Neuronal stem cell (in vitro differentiated cells): Measurements from ENCODE around the gene PMPCB.

Source experiments
- DNase-seq: peaks from one replicate; pipeline ENCODE4 v3.0.0-alpha.2; 2013; ENCODE audit warnings: low spot score
- H2AFZ ChIP-seq: one replicate; pipeline ENCODE4 v1.6.1; 2013; ENCODE audit warnings: mild to moderate bottlenecking, low read length, inconsistent platforms
- H2AK5ac ChIP-seq: 2 replicates; pipeline ENCODE4 v1.6.1; 2013; ENCODE audit warnings: low read depth, mild to moderate bottlenecking, inconsistent platforms, low read length, moderate library complexity, mixed read lengths
- H2BK120ac ChIP-seq: 2 replicates; pipeline ENCODE4 v1.6.1; 2013; ENCODE audit warnings: low read depth, mild to moderate bottlenecking, inconsistent platforms, low read length, moderate library complexity, mixed read lengths
- H2BK12ac ChIP-seq: one replicate; pipeline ENCODE4 v1.6.1; 2013; ENCODE audit warnings: low read length, inconsistent platforms
- H2BK15ac ChIP-seq: 2 replicates; pipeline ENCODE4 v1.6.1; 2013; ENCODE audit warnings: mild to moderate bottlenecking, low read length, inconsistent platforms, mixed read lengths
- H2BK5ac ChIP-seq: one replicate; pipeline ENCODE4 v1.6.1; 2013; ENCODE audit warnings: inconsistent platforms, mild to moderate bottlenecking, low read length, moderate library complexity
- H3K14ac ChIP-seq: one replicate; pipeline ENCODE4 v1.6.1; 2013; ENCODE audit warnings: low read length, inconsistent platforms
- H3K18ac ChIP-seq: 2 replicates; pipeline ENCODE4 v1.6.1; 2013; ENCODE audit warnings: low read length, inconsistent platforms
- H3K23ac ChIP-seq: 2 replicates; pipeline ENCODE4 v1.6.1; 2013; ENCODE audit warnings: low read depth, mild to moderate bottlenecking, mixed read lengths, low read length, inconsistent platforms; ENCODE audit not compliant: poor library complexity
- H3K27ac ChIP-seq: replicated peaks from 3 replicates; pipeline ENCODE4 v1.5.1; 2013; ENCODE audit warnings: low read length, inconsistent platforms
- H3K27me3 ChIP-seq, 3 experiments: 2 replicates each; pipeline ENCODE4 v1.6.1; 2013; ENCODE audit warnings: low read length in 3 of 3, mild to moderate bottlenecking in 2 of 3, inconsistent platforms in 1 of 3, low read depth in 1 of 3, mixed read lengths in 1 of 3, moderate library complexity in 1 of 3; ENCODE audit not compliant: control insufficient read depth in 3 of 3, insufficient read depth in 3 of 3
- H3K36me3 ChIP-seq, 2 donors: replicated peaks in 1 of 2; 2 replicates each; pipeline ENCODE4 v1.6.1; 2013; ENCODE audit warnings: low read length in 2 of 2; ENCODE audit not compliant: control insufficient read depth in 2 of 2, insufficient read depth in 2 of 2
- H3K4ac ChIP-seq: 2 replicates; pipeline ENCODE4 v1.6.1; 2013; ENCODE audit warnings: inconsistent platforms, mild to moderate bottlenecking, low read length, moderate library complexity
- H3K4me1 ChIP-seq, 2 donors: 1 replicate in 1 of 2; 2 replicates in 1 of 2; pipeline ENCODE4 v1.6.1; 2013; ENCODE audit warnings: low read length in 2 of 2, low read depth in 1 of 2; ENCODE audit not compliant: control insufficient read depth in 2 of 2, insufficient read depth in 1 of 2
- H3K4me2 ChIP-seq: one replicate; pipeline ENCODE4 v1.6.1; 2013; ENCODE audit warnings: mild to moderate bottlenecking, low read length, inconsistent platforms; ENCODE audit not compliant: insufficient read depth, poor library complexity, severe bottlenecking
- H3K4me3 ChIP-seq, 2 donors: 2 replicates each; pipeline ENCODE4 v1.5.1; 2013; ENCODE audit warnings: low read length in 2 of 2, mild to moderate bottlenecking in 2 of 2, inconsistent platforms in 1 of 2, moderate library complexity in 1 of 2
- H3K79me1 ChIP-seq: one replicate; pipeline ENCODE4 v1.6.1; 2013; ENCODE audit warnings: low read depth, mild to moderate bottlenecking, inconsistent platforms, low read length, moderate library complexity
- H3K9ac ChIP-seq: one replicate; pipeline ENCODE4 v1.6.1; 2013; ENCODE audit warnings: mild to moderate bottlenecking, low read depth, low read length, inconsistent platforms; ENCODE audit not compliant: poor library complexity
- H3K9me3 ChIP-seq, 2 donors: replicated peaks in 1 of 2; 2 replicates each; pipeline versions ENCODE3 to v1.6.1; 2013; ENCODE audit warnings: low read length in 2 of 2, mild to moderate bottlenecking in 2 of 2, inconsistent platforms in 1 of 2, low read depth in 1 of 2, mixed read lengths in 1 of 2, moderate library complexity in 1 of 2; ENCODE audit not compliant: control insufficient read depth in 2 of 2, insufficient read depth in 1 of 2
- H4K8ac ChIP-seq: one replicate; pipeline ENCODE4 v1.6.1; 2013; ENCODE audit warnings: low read depth, mild to moderate bottlenecking, inconsistent platforms, low read length, moderate library complexity
- H4K91ac ChIP-seq: one replicate; pipeline ENCODE4 v1.6.1; 2013; ENCODE audit warnings: low read length, low read depth, mild to moderate bottlenecking, inconsistent platforms; ENCODE audit not compliant: poor library complexity
- WGBS, 2 donors: extraction: QIAGEN DNeasy Blood & Tissue Kit; methylation state at CpG; one replicate each; pipeline ENCODE4 v1.1.7; 2013; ENCODE audit warnings: missing lambda C conversion rate in 2 of 2, mixed read lengths in 1 of 2; ENCODE audit not compliant: insufficient read length in 2 of 2, insufficient replicate concordance in 1 of 2; ENCODE audit errors: extremely low coverage in 2 of 2; 5-methylcytosine and 5-hydroxymethylcytosine counted together

Gene PMPCB

GRCh38 chr7:103341466-103341865, 44.2 kb downstream of the PMPCB start:
- Histone ChIP-seq H2BK5ac (no peak overlapping the region), H3K4ac (no peak overlapping the region), H4K91ac (no peak overlapping the region), H3K9ac (no peak overlapping the region), H2AK5ac (no peak overlapping the region), H3K4me3 (no peak overlapping the region), H3K27ac (no peak overlapping the region), H2BK120ac (no peak overlapping the region), H2BK12ac (no peak overlapping the region), H3K14ac (no peak overlapping the region), H3K4me1 (peaks cover 0 to 3% of the 10 kb centered on the region in 2 donors), H3K23ac (no peak overlapping the region), H3K27me3 (no peaks in the 10 kb centered on the region), H2BK15ac (no peak overlapping the region), H2AFZ (no peak overlapping the region), H4K8ac (no peak overlapping the region), H3K9me3 (no peaks in the 10 kb centered on the region), H3K36me3 (peaks cover 10 to 54% of the 10 kb centered on the region in 2 donors), H3K4me2 (no peak overlapping the region), H3K79me1 (peaks cover 3% of the 10 kb centered on the region), H3K18ac (no peak overlapping the region)
- WGBS, 2 donors = no CpG with 5 or more reads among the region's 2 CpGs
- no peak for DNase-seq

- Histone ChIP-seq H3K23ac (no peak overlapping the region), H3K9ac (no peak overlapping the region), H4K91ac (no peak overlapping the region), H2BK120ac (no peak overlapping the region), H2AFZ (no peak overlapping the region), H3K4me1 (peaks cover 0 to 3% of the 10 kb centered on the region in 2 donors), H3K4me3 (peak overlapping the region in 1 of 2 donors; percentile 82), H3K27me3 (no peaks in the 10 kb centered on the region), H3K79me1 (peaks cover 6% of the 10 kb centered on the region), H3K27ac (no peak overlapping the region), H3K9me3 (no peaks in the 10 kb centered on the region), H3K18ac (no peak overlapping the region), H3K4me2 (peak overlapping the region; percentile 68), H3K36me3 (peaks cover 3 to 37% of the 10 kb centered on the region in 2 donors), H3K4ac (no peak overlapping the region), H2AK5ac (no peak overlapping the region), H4K8ac (no peak overlapping the region), H3K14ac (no peak overlapping the region), H2BK5ac (no peak overlapping the region), H2BK15ac (no peak overlapping the region), H2BK12ac (no peak overlapping the region)
- DNase-seq = no peak
Observed at GRCh38 chr7:103343332-103343731, 46.1 kb downstream of the PMPCB start.

DNA sequence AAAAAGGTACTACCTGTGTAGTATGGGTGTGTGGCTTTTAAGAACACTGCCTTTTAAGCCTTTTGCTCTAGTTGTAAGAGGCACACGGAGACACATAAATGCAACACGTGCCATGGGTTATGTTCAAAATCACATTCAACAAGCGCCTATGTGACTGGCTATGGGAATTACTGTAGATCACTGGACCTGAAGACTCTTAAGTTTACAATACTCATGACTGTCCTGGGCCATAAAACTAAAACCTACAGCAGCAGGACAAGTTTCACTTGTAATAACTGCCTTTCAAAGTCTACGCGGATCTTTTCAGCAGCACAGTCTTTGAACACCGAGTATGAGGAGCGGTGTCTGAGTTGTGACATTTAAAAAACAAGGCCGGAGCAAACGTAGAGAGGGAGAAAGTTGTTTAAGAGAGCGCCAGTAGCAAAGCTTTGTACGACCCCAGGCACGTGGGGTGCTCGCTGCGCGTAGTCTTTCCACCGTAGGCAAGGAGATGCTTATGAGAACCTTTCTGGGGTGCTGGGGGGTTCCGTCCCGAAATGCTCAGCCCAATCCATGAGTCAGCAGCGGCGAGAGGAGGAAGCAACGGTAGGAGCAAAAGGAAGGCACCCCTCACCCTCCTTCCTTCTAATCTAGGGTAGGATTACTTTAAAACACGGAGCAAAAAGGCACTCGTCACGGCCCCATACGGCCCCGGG, 46.7 kb downstream of the PMPCB start:
- peak overlapping the region; percentile 21 for H3K14ac ChIP-seq
- peak overlapping the region; percentile 97 for H3K9ac ChIP-seq
- H2BK120ac ChIP-seq = no peak overlapping the region
- peak overlapping the region; percentile 68 for H3K4me2 ChIP-seq
- no peaks in the 10 kb centered on the region for H3K27me3 ChIP-seq
- H2AFZ ChIP-seq = peak overlapping the region; percentile 89
- peak overlapping the region; percentile 20 for H3K18ac ChIP-seq
- peak overlapping the region; percentile 97 for H3K23ac ChIP-seq
- H3K4me3 ChIP-seq = peak overlapping the region; percentile 82 to 97
- no peak overlapping the region for H2BK12ac ChIP-seq
- no peaks in the 10 kb centered on the region for H3K9me3 ChIP-seq
- no peak overlapping the region for H2BK15ac ChIP-seq
- H4K91ac ChIP-seq = no peak overlapping the region
- WGBS, 2 donors = no CpG with 5 or more reads among the region's 26 CpGs
- H3K4me1 ChIP-seq = peaks cover 3 to 6% of the 10 kb centered on the region in 2 donors
- H2AK5ac ChIP-seq = peak overlapping the region; percentile 51
- H2BK5ac ChIP-seq = no peak overlapping the region
- H3K79me1 ChIP-seq = peaks cover 6% of the 10 kb centered on the region
- H3K4ac ChIP-seq = no peak overlapping the region
- peak overlapping the region; percentile 64 for H3K27ac ChIP-seq
- peaks cover 3 to 34% of the 10 kb centered on the region in 2 donors for H3K36me3 ChIP-seq
- H4K8ac ChIP-seq = peak overlapping the region; percentile 24
- no peak for DNase-seq

GRCh38 chr7:103344453-103345149, 47.4 kb downstream of the PMPCB start, which contains the start of gene DNAJC2:
TSS of gene DNAJC2 (minus strand) at chr7:103344767. CDS start at chr7:103344622, 145 bp downstream.
- Histone ChIP-seq H4K8ac (peak within 1 kb of the TSS; percentile 24), H2AFZ (peak within 1 kb of the TSS; percentile 89), H3K9me3 (no peaks in the 10 kb centered on the region), H3K23ac (peak within 1 kb of the TSS; percentile 97), H3K36me3 (peaks cover 3 to 27% of the 10 kb centered on the region in 2 donors), H3K4me1 (peaks cover 3 to 9% of the 10 kb centered on the region in 2 donors), H3K9ac (peak within 1 kb of the TSS; percentile 97), H3K27me3 (no peaks in the 10 kb centered on the region), H3K18ac (peak within 1 kb of the TSS; percentile 20), H2BK15ac (no peak within 1 kb of the TSS), H3K4me2 (peak within 1 kb of the TSS; percentile 68), H3K4me3 (peak within 1 kb of the TSS; percentile 82 to 97), H3K4ac (no peak within 1 kb of the TSS), H2AK5ac (peak within 1 kb of the TSS; percentile 51), H4K91ac (peak within 1 kb of the TSS; percentile 85), H3K79me1 (peaks cover 8% of the 10 kb centered on the region), H2BK12ac (no peak within 1 kb of the TSS), H3K14ac (peak within 1 kb of the TSS; percentile 21), H3K27ac (peak within 1 kb of the TSS; percentile 64), H2BK5ac (no peak within 1 kb of the TSS), H2BK120ac (no peak within 1 kb of the TSS)
- DNase-seq = peak; percentile 83
- WGBS, 2 donors = no CpG with 5 or more reads among the region's 43 CpGs
